B cell (primary cell): ENCODE data around the gene SPECC1. TPM values are rescaled to one million over a fixed set of nuclear protein-coding genes. Genes with fewer than 3 reads are reported as not detected.

Source experiments
- ATAC-seq: fragments of 200-7000 bp; cut with Tn5 transposase; one replicate; pipeline ENCODE4 v1.10.0; 2021; ENCODE audit warnings: low read depth, mild to moderate bottlenecking, moderate number of reproducible peaks, moderate library complexity
- CTCF ChIA-PET: fragments of 350-600 bp; sonication (Branson Sonifier 250); formaldehyde crosslinking; loops from one replicate; lab custom pipeline; 2021; ENCODE audit warnings: antibody characterized with exemption, inconsistent platforms; lab: Charles Lee
- POLR2A ChIA-PET: fragments of 350-600 bp; sonication (Branson Sonifier 250); formaldehyde crosslinking; loops from one replicate; lab custom pipeline; 2021; ENCODE audit warnings: antibody characterized with exemption; lab: Charles Lee
- DNase-seq: peaks from one replicate; pipeline ENCODE4 v3.0.0; 2013
- H2AFZ ChIP-seq: 2 replicates; pipeline ENCODE4 v1.6.1; 2012; ENCODE audit warnings: mild to moderate bottlenecking, low read depth, low read length; ENCODE audit not compliant: insufficient read depth, poor library complexity, severe bottlenecking
- H3K27ac ChIP-seq, 2 donors: 1 replicate in 1 of 2; 2 replicates in 1 of 2; pipeline ENCODE4 v1.5.1; 2012 to 2013; ENCODE audit warnings: low read length in 2 of 2, mild to moderate bottlenecking in 2 of 2, moderate library complexity in 1 of 2
- H3K27me3 ChIP-seq, 4 experiments: fragments of 200-600 bp in 1 of 4; sonication (generic) in 1 of 4; replicated peaks in 1 of 4; 1 replicate in 2 of 4; 2 replicates in 2 of 4; pipeline versions ENCODE4 v1.6.1 to v1.7.0; 2013 to 2016; ENCODE audit warnings: low read length in 3 of 4, mild to moderate bottlenecking in 2 of 4, mixed read lengths in 1 of 4, moderate library complexity in 1 of 4; ENCODE audit not compliant: insufficient read depth in 4 of 4, control insufficient read depth in 3 of 4; ENCODE audit errors: control extremely low read depth in 1 of 4
- H3K36me3 ChIP-seq, 2 experiments: replicated peaks in 1 of 2; 1 replicate in 1 of 2; 2 replicates in 1 of 2; pipeline versions ENCODE4 v1.6.1 to v1.7.1; 2013; ENCODE audit warnings: low read length in 1 of 2; ENCODE audit not compliant: insufficient read depth in 2 of 2, control insufficient read depth in 1 of 2; ENCODE audit errors: control extremely low read depth in 1 of 2, extremely low read depth in 1 of 2
- H3K4me1 ChIP-seq, 2 donors: fragments of 200-600 bp in 1 of 2; sonication (generic) in 1 of 2; 1 replicate in 1 of 2; 2 replicates in 1 of 2; pipeline versions ENCODE4 v1.5.1 to v1.6.1; 2013 to 2017; ENCODE audit warnings: low read length in 2 of 2; ENCODE audit not compliant: control insufficient read depth in 2 of 2, insufficient read depth in 2 of 2
- H3K4me2 ChIP-seq: replicated peaks from 2 replicates; pipeline ENCODE3; 2012; ENCODE audit warnings: mild to moderate bottlenecking, low read depth, low read length; ENCODE audit not compliant: poor library complexity, severe bottlenecking
- H3K4me3 ChIP-seq, 5 experiments: fragments of 200-600 bp in 1 of 5; sonication (generic) in 1 of 5; 1 replicate in 3 of 5; 2 replicates in 2 of 5; pipeline versions ENCODE4 v1.5.1 to v1.7.0; 2011 to 2016; ENCODE audit warnings: low read length in 4 of 5, mild to moderate bottlenecking in 4 of 5, low read depth in 2 of 5, control low read depth in 1 of 5, moderate library complexity in 1 of 5; ENCODE audit not compliant: insufficient read depth in 1 of 5; ENCODE audit errors: control extremely low read depth in 1 of 5, extremely low read depth in 1 of 5
- H3K79me2 ChIP-seq: fragments of 200-600 bp; sonication (generic); one replicate; pipeline ENCODE4 v1.6.0; 2016; ENCODE audit warnings: low read length; ENCODE audit not compliant: control insufficient read depth, insufficient read depth
- H3K9ac ChIP-seq: fragments of 200-600 bp; sonication (generic); 2 replicates; pipeline ENCODE4 v1.6.1; 2017; ENCODE audit warnings: mild to moderate bottlenecking, low read length, moderate library complexity
- H3K9me3 ChIP-seq, 3 donors: one replicate each; pipeline versions ENCODE4 v1.6.1 to v1.7.1; 2013; ENCODE audit warnings: low read length in 2 of 3; ENCODE audit not compliant: control insufficient read depth in 2 of 3, insufficient read depth in 1 of 3; ENCODE audit errors: control extremely low read depth in 1 of 3
- H4K20me1 ChIP-seq: 2 replicates; pipeline ENCODE4 v1.6.0; 2012; ENCODE audit warnings: mild to moderate bottlenecking, low read length; ENCODE audit not compliant: insufficient read depth, control insufficient read depth, poor library complexity, severe bottlenecking
- H3K27ac Mint-ChIP-seq: one replicate; pipeline ENCODE4 v1.8.0; 2021; ENCODE audit warnings: mixed read lengths
- H3K27me3 Mint-ChIP-seq: one replicate; pipeline ENCODE4 v1.8.0; 2021; ENCODE audit warnings: mixed read lengths
- H3K4me1 Mint-ChIP-seq: one replicate; pipeline ENCODE4 v1.8.0; 2021; ENCODE audit warnings: mixed read lengths
- H3K4me3 Mint-ChIP-seq: one replicate; pipeline ENCODE4 v1.8.0; 2021; ENCODE audit warnings: mixed read lengths
- H3K9me3 Mint-ChIP-seq: one replicate; pipeline ENCODE4 v1.8.0; 2022; ENCODE audit warnings: mixed read lengths; ENCODE audit not compliant: insufficient read depth
- CTCF ChIP-seq: fragments of 200-600 bp; IDR thresholded peaks from one replicate; pipeline ENCODE4 v1.8.0; 2022; ENCODE audit warnings: antibody characterized with exemption, mild to moderate bottlenecking
- EZH2 ChIP-seq: IDR thresholded peaks from 2 replicates; pipeline ENCODE4 v1.6.1; 2012; ENCODE audit warnings: borderline replicate concordance, low read depth, mild to moderate bottlenecking, moderate library complexity, low read length; ENCODE audit not compliant: insufficient read depth, poor library complexity, severe bottlenecking
- WGBS: methylation state at CpG from one replicate; pipeline ENCODE4 v1.1.5; 2013; ENCODE audit warnings: missing lambda C conversion rate; ENCODE audit not compliant: insufficient coverage; 5-methylcytosine and 5-hydroxymethylcytosine counted together
- intact Hi-C: fragments of 100-400 bp; cut with micrococcal nuclease; formaldehyde crosslinking; loops from one replicate; pipeline ENCODE4 v1.10.0; 2022
- polyA plus RNA-seq: library from polyadenylated mRNA; depleted of rRNA; stranded (reverse); fragments of >200 nt; gene quantifications from 2 replicates; pipeline ENCODE4 v1.2.3, GENCODE V29; 2012
- total RNA-seq, 2 donors: library from RNA; stranded (reverse); fragments of 120-200 nt in 1 of 2; gene quantifications; 1 replicate in 1 of 2; 2 replicates in 1 of 2; pipeline versions ENCODE4 v1.2.3 to v1.2.4, GENCODE V29; 2013 to 2022

The SPECC1 gene
- total and polyA plus RNA-seq, 2 donors (not counting 1 experiment from before 2014, with no cell fraction given), result 4.6 to 7.4 TPM

GRCh38 chr17:20077978-20078685 lies 69.0 kb downstream of the SPECC1 start:
- no peak overlapping the region for H2AFZ ChIP-seq
- ChIA-PET POLR2A (no interaction called here), CTCF (interaction anchor here (0.6 kb wide), 1 partner anchor 21 kb away, joined by 4 read pairs; no protein-coding TSS in a partner anchor)
- H3K79me2 ChIP-seq, result no peaks in the 10 kb centered on the region
- H3K9ac ChIP-seq, result no peak overlapping the region
- H3K9me3 ChIP-seq, result no peaks in the 10 kb centered on the region
- H3K27me3 Mint-ChIP-seq, result peaks cover 31% of the 10 kb centered on the region
- no peak for DNase-seq
- no CpG with 5 or more reads among the region's 3 CpGs for WGBS
- intact Hi-C loops, result no loop called here
- H3K27ac ChIP-seq, result no peak overlapping the region
- peaks cover 18% of the 10 kb centered on the region for H3K4me1 Mint-ChIP-seq
- no peak overlapping the region for H3K4me2 ChIP-seq
- TF ChIP-seq EZH2 (no peak), CTCF (no peak)
- H3K4me1 ChIP-seq, result peaks cover 16% of the 10 kb centered on the region in 2 donors
- no peak overlapping the region for H3K27ac Mint-ChIP-seq
- H4K20me1 ChIP-seq, result no peaks in the 10 kb centered on the region
- H3K4me3 ChIP-seq, result no peak overlapping the region
- peaks cover 0 to 3% (median 2%) of the 10 kb centered on the region in 4 experiments for H3K27me3 ChIP-seq
- no peak overlapping the region for H3K4me3 Mint-ChIP-seq
- no peak for ATAC-seq
- no peaks in the 10 kb centered on the region for H3K9me3 Mint-ChIP-seq
- no peaks in the 10 kb centered on the region for H3K36me3 ChIP-seq

DNA sequence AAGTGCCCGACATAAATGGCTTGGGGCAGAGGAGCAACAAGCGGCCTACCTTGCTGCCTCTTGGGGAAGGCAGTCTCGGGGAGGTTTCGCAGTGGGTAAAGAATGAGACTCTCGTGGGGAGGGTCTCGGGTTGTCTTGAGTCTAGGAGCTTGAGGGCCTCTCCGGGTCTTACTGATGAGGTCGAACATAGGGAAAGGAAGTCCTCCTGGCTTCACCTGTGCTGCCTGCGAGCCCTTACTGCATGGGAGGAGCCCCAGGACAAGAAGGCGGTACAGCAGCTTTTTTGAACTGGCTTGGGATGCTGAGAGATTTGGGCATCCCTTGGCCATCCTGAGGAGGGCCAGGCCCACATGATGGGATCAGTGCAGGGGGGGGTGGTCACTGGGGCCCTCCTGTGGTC lies 71.4 kb downstream of the SPECC1 start:
- no peaks in the 10 kb centered on the region for H3K4me1 ChIP-seq
- no peak overlapping the region for H3K9ac ChIP-seq
- no peak overlapping the region for H3K4me3 ChIP-seq
- H3K4me1 Mint-ChIP-seq, result peaks cover 2% of the 10 kb centered on the region
- no peaks in the 10 kb centered on the region for H3K9me3 Mint-ChIP-seq
- H3K79me2 ChIP-seq, result no peaks in the 10 kb centered on the region
- no peak overlapping the region for H3K4me2 ChIP-seq
- POLR2A ChIA-PET, result no interaction called here
- H2AFZ ChIP-seq, result no peak overlapping the region
- no peaks in the 10 kb centered on the region for H3K36me3 ChIP-seq
- H3K27me3 Mint-ChIP-seq, result peaks cover 25% of the 10 kb centered on the region
- ATAC-seq, result no peak
- intact Hi-C loops, result no loop called here
- 91% methylated on average over 10 of the region's 10 CpGs for WGBS
- H3K27ac Mint-ChIP-seq, result no peak overlapping the region
- CTCF ChIA-PET, result no interaction called here
- no peaks in the 10 kb centered on the region for H3K27me3 ChIP-seq
- H4K20me1 ChIP-seq, result no peaks in the 10 kb centered on the region
- TF ChIP-seq CTCF (no peak), EZH2 (no peak)
- no peaks in the 10 kb centered on the region for H3K9me3 ChIP-seq
- no peak overlapping the region for H3K27ac ChIP-seq
- no peak overlapping the region for H3K4me3 Mint-ChIP-seq
- no peak for DNase-seq
